GM18870 (cell line): ENCODE results near the gene TIMM44.
A peak's percentile ranks its signal among the peaks of the same experiment; 100 is the strongest.
"Not testable (repeated sequence)": the region's sequence is repeated elsewhere in the genome, so short reads cannot be mapped to it uniquely, and the experiment has no call there.

Experiments used
- ATAC-seq: cut with Tn5 transposase; IDR thresholded peaks from one replicate; pipeline ENCODE4 v1.9.1; 2021; ENCODE audit warnings: moderate library complexity; ENCODE audit not compliant: unreplicated experiment

Gene TIMM44

GRCh38 chr19:7953060-7953459 lies 9.6 kb upstream of the TIMM44 start:
- ATAC-seq: no peak

- ATAC-seq: no peak
Observed at GRCh38 chr19:7947939-7948338, 4.5 kb upstream of the TIMM44 start.

- peak; percentile 23 for ATAC-seq
Observed at GRCh38 chr19:7944177-7944761, 803 bp upstream of the TIMM44 start.

GRCh38 chr19:7942981-7943443 lies 454 bp downstream of the TIMM44 start:
- no peak for ATAC-seq

GRCh38 chr19:7941895-7942596 lies 1.4 kb downstream of the TIMM44 start:
- no peak for ATAC-seq

- no peak for ATAC-seq
Observed at GRCh38 chr19:7940841-7941240, 2.6 kb downstream of the TIMM44 start.

- no peak for ATAC-seq
Observed at GRCh38 chr19:7934766-7935165, 8.7 kb downstream of the TIMM44 start.

- ATAC-seq: no peak
Observed at GRCh38 chr19:7933828-7934725, 9.4 kb downstream of the TIMM44 start.

GRCh38 chr19:7933411-7933810 lies 10.1 kb downstream of the TIMM44 start:
- ATAC-seq: no peak

GRCh38 chr19:7932930-7933300 lies 10.6 kb downstream of the TIMM44 start:
- no peak for ATAC-seq

- ATAC-seq: no peak
Observed at GRCh38 chr19:7932276-7932929, 11.1 kb downstream of the TIMM44 start.

- no peak for ATAC-seq
Observed at GRCh38 chr19:7931221-7932061, 12.0 kb downstream of the TIMM44 start.

- no peak for ATAC-seq
Observed at GRCh38 chr19:7930765-7931164, 12.7 kb downstream of the TIMM44 start.

GRCh38 chr19:7930030-7930429 lies 13.4 kb downstream of the TIMM44 start:
- ATAC-seq: not testable (repeated sequence)

GRCh38 chr19:7928741-7929701 lies 14.4 kb downstream of the TIMM44 start:
- no peak for ATAC-seq

GRCh38 chr19:7928334-7928706 lies 15.1 kb downstream of the TIMM44 start:
- ATAC-seq: no peak

GRCh38 chr19:7927605-7928333 lies 15.7 kb downstream of the TIMM44 start:
- no peak for ATAC-seq

- no peak for ATAC-seq
Observed at GRCh38 chr19:7926727-7927604, 16.5 kb downstream of the TIMM44 start.
